ENCODE measurements around the gene NXPH3.

Gene NXPH3

GRCh38 chr17:49555495-49556222 is 20.0 kb upstream of the NXPH3 start:
- TF ChIP-seq CTCF (IDR thresholded peaks at IDR 0.05; ENCODE audit: low read depth, low read length): no peak
- no peak overlapping the region for H3K4me3 ChIP-seq (ENCODE audit: low read depth, low read length)

- H3K4me3 ChIP-seq (ENCODE audit: low read depth, low read length): no peak overlapping the region
- TF ChIP-seq CTCF (IDR thresholded peaks at IDR 0.05; ENCODE audit: low read depth, low read length): peak; percentile 95
Measured at GRCh38 chr17:49556223-49556943, 19.3 kb upstream of the NXPH3 start.

- TF ChIP-seq CTCF (IDR thresholded peaks at IDR 0.05; ENCODE audit: low read depth, low read length): peak; percentile 74
- no peak overlapping the region for H3K4me3 ChIP-seq (ENCODE audit: low read depth, low read length)
Measured at GRCh38 chr17:49557312-49558024, 18.2 kb upstream of the NXPH3 start.

GRCh38 chr17:49564638-49565037 is 11.0 kb upstream of the NXPH3 start:
- no peak for TF ChIP-seq CTCF (IDR thresholded peaks at IDR 0.05; ENCODE audit: low read depth, low read length)
- H3K4me3 ChIP-seq (ENCODE audit: low read depth, low read length): no peak overlapping the region

GRCh38 chr17:49565948-49566491 is 9.7 kb upstream of the NXPH3 start:
- no peak overlapping the region for H3K4me3 ChIP-seq (ENCODE audit: low read depth, low read length)
- TF ChIP-seq CTCF (IDR thresholded peaks at IDR 0.05; ENCODE audit: low read depth, low read length): no peak

- no peak for TF ChIP-seq CTCF (IDR thresholded peaks at IDR 0.05; ENCODE audit: low read depth, low read length)
Measured at GRCh38 chr17:49566668-49567071, 9.0 kb upstream of the NXPH3 start.

More at GRCh38 chr17:49566668-49567071, 9.0 kb upstream of the NXPH3 start:
- H3K4me3 ChIP-seq (ENCODE audit: low read depth, low read length): no peak overlapping the region

All from WI38 (cell line).